GM21381 (cell line): ENCODE data around the gene NNAT.
"Not testable (repeated sequence)": the region's sequence is repeated elsewhere in the genome, so short reads cannot be mapped to it uniquely, and the experiment has no call there.

Source experiments
- ATAC-seq: cut with Tn5 transposase; IDR thresholded peaks from one replicate; pipeline ENCODE4 v1.9.1; 2021; ENCODE audit warnings: mild to moderate bottlenecking, moderate library complexity; ENCODE audit not compliant: unreplicated experiment

Gene NNAT

DNA sequence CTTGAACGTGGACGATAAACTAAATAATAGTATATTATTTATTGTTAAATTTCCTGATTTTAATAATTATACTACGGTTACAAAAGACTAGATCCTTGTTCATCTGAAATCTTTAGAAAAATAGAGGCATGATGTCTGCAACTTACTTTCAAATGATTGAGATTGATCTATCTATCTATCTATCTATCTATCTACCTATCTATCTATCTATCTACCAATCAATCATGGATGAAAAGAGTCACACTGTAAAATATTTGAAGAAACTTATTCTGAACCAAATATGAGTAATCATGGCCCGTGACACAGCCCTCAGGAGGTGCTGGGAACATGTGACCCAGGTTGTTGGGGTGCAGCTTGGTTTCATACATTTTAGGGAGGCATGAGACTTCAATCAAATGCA is 18.4 kb downstream of the NNAT start:
- ATAC-seq = no peak

DNA sequence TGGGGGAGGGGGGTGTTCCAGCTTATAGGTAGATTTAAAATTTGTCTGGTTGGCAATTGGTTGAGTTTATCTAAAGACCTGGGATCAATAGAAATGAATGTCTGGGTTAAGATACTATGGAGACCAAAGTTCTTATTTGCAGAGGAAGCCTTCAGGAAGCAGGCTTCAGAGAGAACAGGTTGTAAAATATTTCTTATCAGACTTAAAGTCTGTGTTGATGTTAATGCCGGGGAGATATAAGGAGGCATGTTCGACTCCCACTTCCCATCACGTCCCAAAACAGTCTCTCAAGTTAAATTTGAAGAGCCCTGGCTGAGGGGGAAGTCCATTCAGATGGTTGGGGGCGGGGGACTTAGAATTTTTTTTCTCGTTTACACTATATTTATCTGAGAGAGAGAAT is 19.0 kb downstream of the NNAT start:
- ATAC-seq = no peak

DNA sequence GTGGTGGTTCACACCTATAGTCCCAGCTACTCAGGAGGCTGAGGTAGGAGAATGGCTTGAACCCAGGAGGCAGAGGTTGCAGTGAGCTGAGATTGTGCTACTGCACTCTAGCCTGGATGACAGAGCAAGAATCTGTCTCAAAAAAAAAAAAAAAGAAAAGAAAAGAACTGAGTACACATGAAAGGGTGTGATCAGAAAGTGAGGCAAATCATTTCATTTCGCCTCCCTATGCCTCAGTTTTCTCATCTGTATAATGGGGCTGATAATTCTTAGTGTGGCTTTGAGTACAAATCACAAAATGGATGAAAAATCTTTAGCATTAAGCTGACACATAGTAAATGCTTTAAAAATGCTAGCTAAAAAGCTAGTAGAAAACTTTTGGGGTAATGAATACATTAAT is 19.8 kb downstream of the NNAT start:
- not testable (repeated sequence) for ATAC-seq

DNA sequence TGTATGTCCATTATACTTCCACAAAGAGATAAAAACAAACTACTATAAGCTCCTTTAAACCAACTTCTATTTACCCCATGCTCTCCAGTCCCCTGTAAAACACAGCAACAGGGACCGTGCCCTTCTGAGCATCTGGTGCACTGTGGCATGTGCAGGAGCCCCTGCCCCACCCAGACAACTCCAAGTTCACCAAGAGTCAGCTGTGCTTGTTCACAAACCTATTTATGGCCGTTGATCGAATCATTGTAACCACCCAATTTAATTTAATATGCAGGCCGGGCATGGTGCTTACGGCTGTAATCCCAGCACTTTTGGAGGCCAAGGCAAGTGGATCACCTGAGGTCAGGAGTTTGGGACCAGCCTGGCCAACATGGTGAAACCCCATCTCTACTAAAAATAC is 20.3 kb downstream of the NNAT start:
- ATAC-seq = no peak

DNA sequence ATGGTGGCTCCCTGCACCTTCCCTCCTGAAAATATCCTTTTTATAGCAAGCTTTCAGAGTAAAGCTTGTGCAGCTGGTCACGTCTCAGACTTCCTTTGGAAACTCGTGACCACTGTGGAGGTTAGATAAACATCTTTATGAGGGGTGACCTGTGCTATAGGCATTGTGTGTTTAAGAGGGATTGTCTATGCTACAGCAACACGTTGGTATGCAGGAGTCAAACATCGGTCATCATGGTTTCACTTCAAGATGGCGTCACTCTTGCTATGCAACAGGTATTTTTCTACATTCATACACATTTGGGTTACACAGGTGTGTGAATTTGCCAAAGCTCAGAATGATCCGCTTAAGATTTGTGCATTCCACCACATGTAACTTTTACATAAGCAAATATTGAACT is 21.2 kb downstream of the NNAT start:
- no peak for ATAC-seq

DNA sequence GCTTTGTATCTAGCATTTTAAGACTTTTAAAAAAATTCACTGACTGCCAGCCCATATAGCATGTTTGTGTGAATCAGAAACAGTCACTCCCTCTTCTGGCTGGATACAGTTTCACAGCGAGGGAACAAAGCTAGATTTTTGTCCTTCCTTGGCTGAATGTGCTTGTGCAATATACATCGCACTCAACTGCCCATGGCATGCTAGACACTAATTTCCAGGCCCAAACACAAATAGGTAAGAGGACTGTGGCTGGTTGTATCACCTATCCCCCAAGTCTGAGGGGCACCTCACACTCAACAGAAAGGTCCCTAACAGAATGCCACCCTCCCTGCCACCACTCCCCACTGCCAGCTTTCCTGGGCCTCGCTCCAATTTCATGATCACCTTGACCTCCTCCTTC is 22.8 kb downstream of the NNAT start:
- no peak for ATAC-seq

DNA sequence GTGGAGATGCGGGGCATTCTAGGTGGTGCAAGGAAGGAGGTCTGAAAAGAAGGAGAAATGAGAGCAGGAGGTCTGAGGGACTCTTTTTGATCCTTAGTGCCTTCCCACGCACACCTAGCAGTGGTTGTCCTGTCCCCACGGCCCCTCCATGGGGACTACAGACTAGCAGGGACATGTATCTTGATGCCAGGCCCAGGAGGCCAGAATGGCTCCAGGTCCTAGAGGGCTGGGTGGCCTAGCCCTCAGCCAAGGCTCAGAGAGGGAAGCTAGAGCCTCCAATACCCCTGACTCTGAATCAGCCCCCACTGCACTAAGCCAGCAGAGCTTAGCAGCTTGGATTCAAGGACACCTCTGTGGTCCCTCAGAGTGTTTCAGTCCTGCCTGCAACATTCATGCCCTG is 23.3 kb downstream of the NNAT start:
- no peak for ATAC-seq

DNA sequence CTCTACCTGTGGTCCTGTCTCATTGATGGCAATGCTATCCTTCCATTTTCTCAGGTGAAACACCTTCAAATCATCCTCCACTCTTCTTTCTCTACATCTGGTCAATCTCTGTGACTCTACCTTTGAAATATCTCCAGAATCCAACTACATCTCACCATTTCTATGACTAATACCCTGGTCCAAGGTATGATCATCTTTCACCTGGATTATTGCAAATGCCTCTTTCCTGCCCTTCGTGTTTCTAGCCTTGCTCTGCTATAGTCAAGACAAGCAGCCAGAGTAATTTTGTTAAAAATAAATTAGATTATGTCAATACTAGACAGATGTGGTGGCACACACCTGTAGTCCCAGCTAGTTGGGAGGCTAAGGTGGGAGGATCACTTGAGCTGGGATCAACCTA is 24.5 kb downstream of the NNAT start:
- no peak for ATAC-seq

DNA sequence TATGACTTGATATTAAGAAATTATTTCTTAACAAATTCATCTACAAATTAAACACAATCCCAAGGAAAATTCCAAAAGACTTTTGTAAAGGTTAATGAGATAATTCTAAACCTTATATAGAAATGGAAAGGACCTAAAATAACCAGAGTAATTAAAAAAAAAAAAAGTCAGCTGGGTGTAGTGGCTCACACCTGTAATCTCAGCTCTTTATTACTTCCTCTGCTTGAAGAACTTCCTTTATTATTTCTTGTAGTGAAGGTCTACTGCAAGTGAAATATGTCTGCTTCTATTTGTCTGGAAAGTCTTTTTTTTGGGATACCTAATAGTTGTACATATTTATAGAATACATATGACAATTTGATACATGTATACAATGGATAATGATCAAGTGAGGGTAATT is 26.9 kb downstream of the NNAT start:
- no peak for ATAC-seq

DNA sequence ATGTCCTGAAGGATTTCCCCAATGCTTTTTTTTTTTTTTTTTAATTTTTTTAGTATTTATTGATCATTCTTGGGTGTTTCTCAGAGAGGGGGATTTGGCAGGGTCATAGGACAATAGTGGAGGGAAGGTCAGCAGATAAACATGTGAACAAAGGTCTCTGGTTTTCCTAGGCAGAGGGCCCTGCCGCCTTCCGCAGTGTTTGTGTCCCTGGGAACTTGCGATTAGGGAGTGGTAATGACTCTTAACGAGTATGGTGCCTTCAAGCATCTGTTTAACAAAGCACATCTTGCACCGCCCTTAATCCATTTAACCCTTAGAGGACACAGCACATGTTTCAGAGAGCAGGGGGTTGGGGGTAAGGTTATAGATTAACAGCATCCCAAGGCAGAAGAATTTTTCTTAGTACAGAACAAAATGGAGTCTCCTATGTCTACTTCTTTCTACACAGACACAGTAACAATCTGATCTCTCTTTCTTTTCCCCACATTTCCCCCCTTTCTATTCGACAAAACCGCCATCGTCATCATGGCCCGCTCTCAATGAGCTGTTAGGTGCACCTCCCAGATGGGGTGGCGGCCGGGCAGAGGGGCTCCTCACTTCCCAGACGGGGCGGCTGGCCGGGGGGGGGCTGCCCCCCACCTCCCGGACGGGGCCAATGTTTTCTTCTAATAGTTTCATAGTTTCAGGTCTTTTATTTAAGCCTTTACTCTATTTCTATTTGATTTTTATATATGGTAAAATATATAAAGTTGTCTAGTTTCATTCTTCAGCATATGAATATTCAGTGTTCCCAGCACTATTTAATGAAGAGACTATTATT is 29.3 kb downstream of the NNAT start:
- not testable (repeated sequence) for ATAC-seq

DNA sequence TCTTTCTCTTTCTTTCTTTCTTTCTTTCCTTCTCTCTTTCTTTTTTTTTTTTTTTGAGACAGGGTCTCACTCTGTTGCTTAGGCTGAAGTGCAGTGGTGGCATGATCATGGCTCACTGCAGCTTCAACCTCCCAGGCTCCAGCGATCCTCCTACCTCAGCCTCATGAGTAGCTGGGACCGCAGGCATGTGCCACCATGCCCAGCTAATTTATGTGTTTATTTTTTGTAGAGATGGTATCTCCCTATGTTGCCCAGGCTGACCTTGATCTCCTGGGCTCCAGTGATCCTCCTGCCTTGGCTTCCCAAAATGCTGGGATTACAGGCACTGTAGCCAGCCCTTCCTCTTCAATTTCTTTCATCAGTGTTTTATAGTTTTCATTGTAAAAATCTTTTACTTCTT is 30.6 kb downstream of the NNAT start:
- not testable (repeated sequence) for ATAC-seq

DNA sequence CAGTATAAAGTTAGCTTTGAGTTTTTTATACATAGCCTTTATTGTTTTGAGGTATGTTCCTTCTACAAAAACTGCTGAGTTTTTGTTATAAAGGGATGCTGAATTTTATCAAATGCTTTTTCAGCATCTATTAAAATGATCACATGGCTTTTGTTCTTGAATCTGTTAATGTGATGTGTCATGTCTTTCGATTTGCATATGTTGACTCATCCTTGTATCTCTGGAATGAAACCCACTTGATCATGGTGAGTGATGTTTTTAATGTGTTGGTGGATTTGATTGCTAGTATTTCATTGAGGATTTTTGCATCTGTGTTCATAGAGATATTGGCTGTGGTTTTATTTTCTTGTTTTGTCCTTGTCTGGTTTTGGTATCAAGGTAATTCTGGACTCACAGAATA is 31.4 kb downstream of the NNAT start:
- ATAC-seq = no peak

DNA sequence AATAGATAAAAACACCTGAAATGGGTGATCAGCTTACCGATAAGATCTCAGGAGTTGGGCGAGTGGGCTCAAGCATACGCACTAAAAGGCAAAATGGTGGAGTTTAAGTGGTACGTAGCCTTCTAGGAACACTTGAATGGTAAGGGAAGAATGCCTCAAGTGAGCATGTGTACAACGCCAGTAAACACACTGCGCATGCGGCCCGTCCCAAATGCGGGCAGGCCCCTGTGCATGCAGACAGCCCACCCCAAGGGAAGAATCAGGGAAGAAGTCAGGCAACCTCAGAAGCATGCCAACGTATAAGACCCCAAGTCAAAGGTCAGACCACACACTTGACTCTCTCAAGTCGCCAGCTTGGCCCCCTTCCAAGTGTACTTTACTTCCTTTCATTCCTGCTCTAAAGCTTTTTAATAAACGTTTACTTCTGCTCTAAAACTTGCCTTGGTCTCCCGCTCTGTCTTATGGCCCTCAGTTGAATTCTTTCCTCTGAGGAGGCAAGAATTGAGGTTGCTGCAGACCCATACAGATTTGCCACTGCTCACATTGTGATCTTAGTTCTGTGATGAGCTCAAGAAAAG is 33.8 kb downstream of the NNAT start:
- ATAC-seq = not testable (repeated sequence)

DNA sequence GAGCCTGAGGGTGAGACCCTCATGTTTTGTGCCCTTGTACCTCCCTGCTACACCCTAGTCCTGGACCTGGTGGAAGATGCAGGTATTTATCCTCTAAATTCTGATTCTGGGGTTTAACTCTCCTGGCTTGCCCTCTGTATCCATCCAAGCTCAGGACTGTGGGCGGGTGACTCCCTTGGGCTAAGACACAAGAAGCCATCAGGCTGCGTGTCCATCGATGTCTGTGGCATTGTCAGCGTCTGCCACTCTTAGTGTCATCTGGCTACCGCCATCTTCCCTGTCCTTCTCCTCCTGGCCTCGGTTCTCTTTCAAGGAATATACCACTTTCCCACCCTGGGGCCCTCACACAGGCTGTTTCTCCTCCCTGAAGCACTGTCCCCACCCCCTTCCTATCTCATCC is 35.5 kb downstream of the NNAT start:
- ATAC-seq = no peak

DNA sequence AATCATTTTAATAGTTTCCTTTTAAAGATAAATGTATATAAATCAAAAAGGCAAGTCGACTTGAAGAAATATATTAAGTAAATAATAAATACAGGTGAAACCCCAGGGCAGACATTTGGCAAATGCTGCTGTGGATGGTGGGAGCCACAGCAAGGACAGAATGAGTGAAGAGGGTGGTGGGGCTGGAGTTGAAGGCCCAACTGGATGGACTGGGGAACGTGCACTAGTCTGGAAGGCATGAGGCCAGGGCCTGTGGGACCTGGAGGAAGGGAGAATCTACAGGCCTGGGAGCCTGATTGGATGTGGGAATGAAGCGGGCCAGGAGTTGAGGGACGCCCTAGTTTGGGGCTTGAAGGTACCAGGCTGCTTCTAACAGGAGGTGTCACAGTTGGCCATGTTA is 37.3 kb downstream of the NNAT start:
- no peak for ATAC-seq

DNA sequence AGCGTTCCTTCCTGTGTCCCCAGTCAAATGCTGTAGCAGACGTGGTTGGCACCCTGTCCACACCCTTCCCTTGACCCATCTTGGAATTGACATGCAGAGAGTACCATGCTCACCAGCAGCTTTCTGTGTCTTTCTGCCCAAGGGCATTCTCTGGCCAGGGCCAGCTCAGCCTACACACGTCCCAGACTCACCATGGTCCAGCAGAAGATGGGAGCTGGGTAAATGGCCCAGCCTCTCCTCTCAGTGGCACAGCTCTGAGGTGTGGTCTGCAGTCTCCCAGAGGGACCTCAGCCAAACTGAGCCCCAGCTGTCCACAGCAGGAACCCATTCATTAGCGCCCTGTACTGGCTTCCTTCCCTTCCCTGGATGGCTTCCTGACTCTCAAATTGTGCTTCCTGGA is 37.7 kb downstream of the NNAT start:
- no peak for ATAC-seq

DNA sequence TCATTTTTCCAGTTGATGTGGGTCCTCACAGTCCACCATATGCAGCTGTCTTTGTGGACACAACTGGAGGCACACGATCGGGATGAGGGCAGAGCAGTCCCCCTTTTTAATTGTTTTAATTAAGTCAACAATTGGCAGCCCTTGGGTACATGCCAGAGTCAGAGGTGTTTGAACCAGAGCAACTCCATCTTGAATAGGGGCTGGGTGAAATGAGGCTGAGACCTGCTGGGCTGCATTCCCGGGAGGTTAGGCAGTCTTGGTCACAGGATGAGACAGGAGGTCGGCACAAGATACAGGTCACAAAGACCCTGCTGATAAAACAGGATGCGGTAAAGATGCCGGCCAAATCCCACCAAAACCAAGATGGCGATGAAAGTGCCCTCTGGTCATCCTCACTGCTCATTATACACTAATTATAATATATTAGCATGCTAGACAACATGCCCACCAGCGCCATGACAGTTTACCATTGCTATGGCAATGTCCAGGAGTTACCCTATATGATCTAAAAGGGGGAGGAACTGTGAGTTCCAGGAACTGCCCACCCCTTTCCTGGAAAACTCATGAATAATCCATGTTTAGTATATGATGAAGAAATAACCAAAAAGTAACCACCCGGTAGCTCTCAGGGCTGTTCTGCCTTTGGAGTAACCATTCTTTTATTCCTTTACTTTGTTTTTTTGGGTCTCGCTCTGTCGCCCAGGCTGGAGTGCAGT is 38.4 kb downstream of the NNAT start:
- ATAC-seq = no peak

DNA sequence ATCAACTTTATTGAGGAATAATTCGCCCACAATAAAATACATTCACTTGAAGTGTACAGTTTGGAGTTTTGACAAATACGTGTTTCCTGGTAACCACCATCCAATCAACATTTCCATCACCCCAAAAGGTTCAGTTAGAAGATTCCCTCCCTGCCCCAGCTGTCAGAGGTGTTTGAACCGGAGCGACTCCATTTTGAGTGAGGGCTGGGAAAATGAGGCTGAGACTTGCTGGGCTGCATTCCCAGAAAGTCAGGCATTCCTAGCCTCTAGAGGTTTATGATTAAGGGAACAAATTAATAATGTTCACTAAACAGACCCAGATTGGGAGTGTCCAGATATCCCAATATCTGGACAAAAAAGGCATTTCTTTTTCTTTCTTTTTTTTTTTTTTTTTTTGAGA is 39.6 kb downstream of the NNAT start:
- no peak for ATAC-seq

DNA sequence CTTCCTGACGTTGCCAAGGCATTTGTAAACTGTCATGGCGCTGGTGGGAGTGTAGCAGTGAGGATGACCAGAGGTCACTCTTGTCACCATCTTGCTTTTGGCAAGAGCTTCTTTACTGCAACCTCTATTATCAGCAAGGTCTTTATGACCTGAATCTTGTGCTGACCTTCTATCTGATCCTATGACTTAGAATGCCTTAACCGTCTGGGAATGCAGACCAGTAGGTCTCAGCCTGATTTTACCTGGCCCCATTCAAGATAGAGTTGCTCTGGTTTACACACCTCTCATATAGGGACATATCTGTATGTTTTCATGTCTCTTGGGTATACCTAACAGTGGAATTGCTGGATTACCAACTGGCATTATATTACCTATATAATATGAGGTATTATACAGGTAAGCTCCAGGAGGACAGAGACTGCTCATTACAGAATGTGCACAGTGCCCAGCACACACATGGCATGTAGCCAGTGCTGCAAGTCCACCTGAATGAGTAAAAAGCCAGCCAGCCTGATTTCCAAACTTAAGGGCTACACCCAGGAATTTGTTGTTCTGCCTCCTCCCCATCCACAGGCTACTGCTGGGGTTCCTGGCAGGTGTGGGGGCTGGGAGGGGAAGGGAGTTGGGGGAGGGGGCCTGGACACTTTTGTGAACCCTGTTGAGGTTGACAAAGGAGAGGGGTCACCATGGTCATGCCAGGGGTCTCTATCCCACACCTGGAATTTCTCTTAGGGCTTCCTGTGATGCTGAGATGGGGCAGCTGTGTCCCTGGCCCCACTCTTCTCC is 41.8 kb downstream of the NNAT start:
- no peak for ATAC-seq

DNA sequence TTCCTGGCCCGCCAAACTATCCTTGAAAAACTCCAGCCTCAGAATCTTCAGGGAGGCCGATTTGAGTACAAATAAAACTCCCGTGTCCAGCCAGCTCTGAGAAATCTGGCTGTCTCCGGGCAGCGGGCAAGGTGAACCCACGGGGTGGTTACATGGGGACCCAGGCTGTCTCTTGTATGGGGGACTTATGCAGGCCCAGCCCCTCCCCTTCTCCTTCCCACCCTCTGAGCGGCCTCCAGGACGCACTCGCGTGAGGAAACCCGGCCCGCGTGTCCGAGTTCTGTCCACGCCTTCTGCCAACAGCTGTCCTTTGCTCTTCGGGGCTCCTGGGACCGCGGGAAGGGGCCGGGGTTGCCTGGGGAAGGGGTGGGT is 43.0 kb downstream of the NNAT start:
- ATAC-seq = no peak

DNA sequence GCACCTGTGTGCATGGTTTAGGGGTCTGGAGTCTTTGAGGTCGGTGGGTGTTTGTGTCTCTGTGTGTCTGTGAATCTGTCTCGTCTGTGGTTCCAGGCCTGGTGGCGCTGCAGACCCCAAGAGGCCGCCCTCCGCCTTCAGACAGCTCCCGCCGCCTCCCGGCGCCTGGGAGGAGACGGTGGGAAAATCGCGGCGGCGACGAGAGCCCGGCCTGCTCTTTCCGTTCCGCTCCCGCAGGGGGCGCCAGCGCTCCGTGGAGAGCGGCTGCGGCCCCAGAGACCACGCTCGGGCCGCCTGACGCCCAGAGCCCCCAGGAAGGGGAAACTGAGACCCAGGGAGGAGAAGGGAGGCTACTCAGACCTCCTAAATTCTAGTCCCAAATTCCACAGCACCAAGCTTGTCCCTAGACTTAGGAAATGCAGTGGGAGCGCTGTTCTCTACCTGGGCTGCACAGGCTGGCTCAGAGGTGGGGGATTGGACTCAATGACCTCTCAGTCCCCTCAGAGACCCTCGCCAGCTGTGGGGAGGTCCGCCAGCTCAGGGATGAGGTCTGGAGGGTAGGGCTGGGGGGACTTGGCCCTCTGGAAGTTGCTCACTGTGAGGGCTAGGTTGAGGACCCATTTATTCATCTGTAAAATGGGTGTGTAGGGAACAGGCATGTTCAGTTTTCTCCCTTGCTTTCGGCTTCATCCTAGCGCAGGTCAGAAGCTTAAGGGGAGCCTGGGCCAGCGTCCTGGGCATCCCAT is 43.5 kb downstream of the NNAT start:
- ATAC-seq = no peak
